ENCODE data around the gene FOXP1.

FOXP1 gene

GRCh38 chr3:70963431-70964275, 619.9 kb downstream of the FOXP1 start:
- no peak overlapping the region for H3K4me3 ChIP-seq (ENCODE audit: low read depth, low read length)
- TF ChIP-seq, protein P1, sequence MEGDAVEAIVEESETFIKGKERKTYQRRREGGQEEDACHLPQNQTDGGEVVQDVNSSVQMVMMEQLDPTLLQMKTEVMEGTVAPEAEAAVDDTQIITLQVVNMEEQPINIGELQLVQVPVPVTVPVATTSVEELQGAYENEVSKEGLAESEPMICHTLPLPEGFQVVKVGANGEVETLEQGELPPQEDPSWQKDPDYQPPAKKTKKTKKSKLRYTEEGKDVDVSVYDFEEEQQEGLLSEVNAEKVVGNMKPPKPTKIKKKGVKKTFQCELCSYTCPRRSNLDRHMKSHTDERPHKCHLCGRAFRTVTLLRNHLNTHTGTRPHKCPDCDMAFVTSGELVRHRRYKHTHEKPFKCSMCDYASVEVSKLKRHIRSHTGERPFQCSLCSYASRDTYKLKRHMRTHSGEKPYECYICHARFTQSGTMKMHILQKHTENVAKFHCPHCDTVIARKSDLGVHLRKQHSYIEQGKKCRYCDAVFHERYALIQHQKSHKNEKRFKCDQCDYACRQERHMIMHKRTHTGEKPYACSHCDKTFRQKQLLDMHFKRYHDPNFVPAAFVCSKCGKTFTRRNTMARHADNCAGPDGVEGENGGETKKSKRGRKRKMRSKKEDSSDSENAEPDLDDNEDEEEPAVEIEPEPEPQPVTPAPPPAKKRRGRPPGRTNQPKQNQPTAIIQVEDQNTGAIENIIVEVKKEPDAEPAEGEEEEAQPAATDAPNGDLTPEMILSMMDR (IDR thresholded peaks at IDR 0.05; ENCODE audit: low read depth, low read length), result no peak

DNA sequence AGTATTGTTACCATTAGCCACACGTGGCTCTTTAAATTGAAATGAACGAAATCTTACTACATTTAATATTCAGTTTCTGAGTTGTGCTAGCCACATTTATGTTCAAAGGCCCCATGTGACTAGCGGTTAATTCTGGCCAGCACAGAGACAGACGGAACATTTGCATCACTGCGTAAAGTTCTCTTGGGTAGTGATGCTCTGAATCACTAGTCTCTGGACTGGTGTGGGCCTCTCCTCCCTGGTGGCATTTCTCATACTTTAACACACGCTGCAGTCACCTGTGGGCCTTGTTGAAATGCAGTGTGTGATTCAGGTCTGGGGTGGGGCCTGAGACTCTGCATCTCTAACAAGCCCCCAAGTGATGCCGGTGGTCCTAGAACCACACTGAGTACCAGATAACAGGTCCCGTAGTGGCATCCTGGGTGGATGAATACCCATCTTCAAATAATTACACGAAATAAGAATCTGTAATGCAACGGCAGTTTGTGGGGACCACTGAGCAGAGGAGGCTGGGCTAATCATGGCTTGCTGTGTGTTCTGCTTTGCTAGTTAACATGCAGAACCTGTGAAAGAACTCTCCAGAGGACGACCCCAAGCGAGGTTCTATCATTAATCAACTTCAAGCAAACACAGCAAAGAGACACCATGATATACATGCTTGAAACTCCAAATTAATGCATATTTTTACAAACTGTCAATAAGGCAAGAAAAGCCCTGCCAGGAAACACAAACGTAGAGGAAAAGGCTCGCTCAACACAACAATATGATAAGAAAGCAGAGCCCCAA, 623.8 kb downstream of the FOXP1 start:
- TF ChIP-seq, protein P1 (IDR thresholded peaks at IDR 0.05; ENCODE audit: low read depth, low read length), result no peak
- H3K4me3 ChIP-seq (ENCODE audit: low read depth, low read length), result no peak overlapping the region

GRCh38 chr3:70952033-70952747, 631.3 kb downstream of the FOXP1 start:
- TF ChIP-seq, protein P1 (IDR thresholded peaks at IDR 0.05; ENCODE audit: low read depth, low read length), result no peak

DNA sequence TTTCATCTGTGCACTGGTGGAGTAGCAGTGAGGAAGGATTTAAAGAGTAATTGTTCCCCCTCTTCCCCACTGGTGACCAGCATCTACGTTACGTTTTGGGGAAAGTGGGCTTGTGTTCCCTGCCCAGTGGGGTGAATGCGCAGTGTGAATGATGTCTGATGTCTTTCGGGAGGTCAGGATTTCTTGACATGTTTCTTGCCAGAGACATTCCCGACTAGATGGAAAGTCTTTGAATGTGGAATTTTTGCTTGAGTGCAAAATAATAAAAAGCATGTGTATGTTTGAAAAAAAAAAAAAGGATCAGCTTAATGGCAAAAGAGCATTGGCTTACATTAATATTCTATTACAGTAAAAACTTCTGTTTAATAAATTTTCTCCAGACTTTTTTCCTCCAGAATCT, 632.2 kb downstream of the FOXP1 start:
- no peak overlapping the region for H3K4me3 ChIP-seq (ENCODE audit: low read depth, low read length)
- TF ChIP-seq, protein P1 (IDR thresholded peaks at IDR 0.05; ENCODE audit: low read depth, low read length), result no peak

More at GRCh38 chr3:70952033-70952747, 631.3 kb downstream of the FOXP1 start:
- no peak overlapping the region for H3K4me3 ChIP-seq (ENCODE audit: low read depth, low read length)

DNA sequence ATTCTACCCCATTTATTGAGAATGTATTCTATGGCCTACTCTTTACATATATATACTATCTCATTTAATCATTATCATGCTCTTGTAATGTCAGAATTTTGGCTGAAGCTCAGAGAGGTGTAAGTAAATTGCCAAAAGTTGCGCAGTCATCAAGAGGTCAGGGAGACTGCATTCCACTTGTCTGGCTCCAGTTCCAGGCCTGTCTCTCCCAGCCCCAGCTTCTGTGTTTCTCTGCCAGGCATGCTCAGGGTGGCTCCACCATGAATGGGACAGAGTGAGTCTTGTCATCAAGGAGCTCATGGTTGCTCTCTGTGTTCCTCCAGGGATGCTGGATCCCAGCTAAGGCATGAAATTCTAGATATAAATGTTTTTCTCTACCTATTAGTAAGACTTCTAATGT, 635.9 kb downstream of the FOXP1 start:
- TF ChIP-seq, protein P1 (IDR thresholded peaks at IDR 0.05; ENCODE audit: low read depth, low read length), result no peak
- no peak overlapping the region for H3K4me3 ChIP-seq (ENCODE audit: low read depth, low read length)

- no peak overlapping the region for H3K4me3 ChIP-seq (ENCODE audit: low read depth, low read length)
- TF ChIP-seq, protein P1 (IDR thresholded peaks at IDR 0.05; ENCODE audit: low read depth, low read length), result no peak
Observed at GRCh38 chr3:70943886-70944285, 639.6 kb downstream of the FOXP1 start.

Data from WI38 (cell line).